Esophagus muscularis mucosa (tissue), 3 donors: ENCODE measurements around the gene HOXC10.

Experiments
- POLR2A ChIP-seq: fragments of 450-650 bp; IDR thresholded peaks from one replicate; pipeline ENCODE4 v1.6.1; 2017; ENCODE audit warnings: antibody characterized with exemption, moderate library complexity, mild to moderate bottlenecking, low read depth
- POLR2AphosphoS5 ChIP-seq, 2 donors: sonication (generic); formaldehyde crosslinking; IDR thresholded peaks; one replicate each; pipeline ENCODE4 v1.6.1; 2017; ENCODE audit warnings: antibody characterized with exemption in 2 of 2
- TF ChIP-seq, protein P1 (sequence below), 3 experiments: fragments of 200-600 bp in 2 of 3; fragments of 450-650 bp in 1 of 3; sonication (generic) in 2 of 3; IDR thresholded peaks; one replicate each; pipeline ENCODE4 v1.5.1; 2017 to 2019; ENCODE audit warnings: antibody characterized with exemption in 3 of 3, mild to moderate bottlenecking in 2 of 3, moderate library complexity in 1 of 3

GRCh38 chr12:53950789-53951576 is 34.0 kb upstream of the HOXC10 start:
- TF ChIP-seq, protein P1, sequence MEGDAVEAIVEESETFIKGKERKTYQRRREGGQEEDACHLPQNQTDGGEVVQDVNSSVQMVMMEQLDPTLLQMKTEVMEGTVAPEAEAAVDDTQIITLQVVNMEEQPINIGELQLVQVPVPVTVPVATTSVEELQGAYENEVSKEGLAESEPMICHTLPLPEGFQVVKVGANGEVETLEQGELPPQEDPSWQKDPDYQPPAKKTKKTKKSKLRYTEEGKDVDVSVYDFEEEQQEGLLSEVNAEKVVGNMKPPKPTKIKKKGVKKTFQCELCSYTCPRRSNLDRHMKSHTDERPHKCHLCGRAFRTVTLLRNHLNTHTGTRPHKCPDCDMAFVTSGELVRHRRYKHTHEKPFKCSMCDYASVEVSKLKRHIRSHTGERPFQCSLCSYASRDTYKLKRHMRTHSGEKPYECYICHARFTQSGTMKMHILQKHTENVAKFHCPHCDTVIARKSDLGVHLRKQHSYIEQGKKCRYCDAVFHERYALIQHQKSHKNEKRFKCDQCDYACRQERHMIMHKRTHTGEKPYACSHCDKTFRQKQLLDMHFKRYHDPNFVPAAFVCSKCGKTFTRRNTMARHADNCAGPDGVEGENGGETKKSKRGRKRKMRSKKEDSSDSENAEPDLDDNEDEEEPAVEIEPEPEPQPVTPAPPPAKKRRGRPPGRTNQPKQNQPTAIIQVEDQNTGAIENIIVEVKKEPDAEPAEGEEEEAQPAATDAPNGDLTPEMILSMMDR (IDR thresholded peaks at IDR 0.05), result no peak
- no peak for TF ChIP-seq POLR2A
- no peak for TF ChIP-seq POLR2AphosphoS5 (IDR thresholded peaks at IDR 0.05)
